HEK293T (cell line): ENCODE data around the gene HSPBP1.

Experiments
- CTCF ChIA-PET: fragments of 350-600 bp; formaldehyde crosslinking; extraction: SDS; loops from one replicate; lab custom pipeline; 2021; ENCODE audit warnings: antibody characterized with exemption, inconsistent platforms; lab: Yijun Ruan, JAX
- POLR2A ChIA-PET: fragments of 350-600 bp; formaldehyde crosslinking; extraction: SDS; loops from one replicate; lab custom pipeline; 2020; ENCODE audit warnings: antibody characterized with exemption, inconsistent platforms; lab: Yijun Ruan, JAX
- DNase-seq: peaks from one replicate; pipeline ENCODE4 v3.0.0; 2012; ENCODE audit warnings: mixed read lengths; ENCODE audit errors: extremely low spot score
- ARNT ChIP-seq: fragments of 450-650 bp; IDR thresholded peaks from 2 replicates; pipeline ENCODE4 v1.6.1; 2017; ENCODE audit warnings: mild to moderate bottlenecking
- BHLHE40 ChIP-seq: fragments of 450-650 bp; IDR thresholded peaks from 2 replicates; pipeline ENCODE4 v1.6.1; 2016; ENCODE audit warnings: mild to moderate bottlenecking, moderate library complexity, borderline replicate concordance
- CTBP1 ChIP-seq: fragments of 450-650 bp; IDR thresholded peaks from 2 replicates; pipeline ENCODE4 v1.6.1; 2016; ENCODE audit warnings: borderline replicate concordance
- ELF4 ChIP-seq: fragments of 450-650 bp; IDR thresholded peaks from 2 replicates; pipeline ENCODE4 v1.6.1; 2017; ENCODE audit warnings: antibody characterized with exemption
- FOXA1 ChIP-seq: fragments of 450-650 bp; IDR thresholded peaks from 2 replicates; pipeline ENCODE4 v1.6.1; 2016; ENCODE audit warnings: mild to moderate bottlenecking
- FOXK2 ChIP-seq: fragments of 450-650 bp; IDR thresholded peaks from 2 replicates; pipeline ENCODE4 v1.6.1; 2016; ENCODE audit warnings: mild to moderate bottlenecking
- FOXM1 ChIP-seq: fragments of 450-650 bp; IDR thresholded peaks from 2 replicates; pipeline ENCODE4 v1.6.1; 2017; ENCODE audit warnings: mild to moderate bottlenecking, borderline replicate concordance
- HDGF ChIP-seq: fragments of 450-650 bp; IDR thresholded peaks from 2 replicates; pipeline ENCODE4 v1.6.1; 2017; ENCODE audit warnings: antibody characterized with exemption, borderline replicate concordance
- L3MBTL2 ChIP-seq: fragments of 450-650 bp; conservative IDR thresholded peaks from 2 replicates; pipeline ENCODE4 v1.6.1; 2016; ENCODE audit warnings: mild to moderate bottlenecking
- LEF1 ChIP-seq: fragments of 450-650 bp; IDR thresholded peaks from 2 replicates; pipeline ENCODE4 v1.6.1; 2017; ENCODE audit warnings: mild to moderate bottlenecking, borderline replicate concordance
- NFRKB ChIP-seq: fragments of 450-650 bp; IDR thresholded peaks from 2 replicates; pipeline ENCODE4 v1.6.1; 2016; ENCODE audit warnings: mild to moderate bottlenecking, moderate library complexity
- PKNOX1 ChIP-seq: fragments of 450-650 bp; IDR thresholded peaks from 2 replicates; pipeline ENCODE4 v1.6.1; 2016
- SP1 ChIP-seq: fragments of 450-650 bp; IDR thresholded peaks from 2 replicates; pipeline ENCODE4 v1.6.1; 2017
- SUZ12 ChIP-seq: fragments of 450-650 bp; IDR thresholded peaks from 2 replicates; pipeline ENCODE4 v1.6.1; 2016; ENCODE audit warnings: mild to moderate bottlenecking
- TARDBP ChIP-seq: fragments of 450-650 bp; IDR thresholded peaks from 2 replicates; pipeline ENCODE4 v1.6.1; 2016
- ZNF384 ChIP-seq: fragments of 450-650 bp; IDR thresholded peaks from 2 replicates; pipeline ENCODE4 v1.6.1; 2016

HSPBP1 gene

GRCh38 chr19:55252760-55253663, 26.9 kb downstream of the HSPBP1 start:
- TF ChIP-seq HDGF (no peak), ARNT (no peak), PKNOX1 (no peak), BHLHE40 (no peak)
- ChIA-PET POLR2A (no interaction called here), CTCF (no interaction called here)
- DNase-seq = no peak

- no peak for TF ChIP-seq SUZ12
- TF ChIP-seq FOXM1 = no peak
- TF ChIP-seq SP1 = no peak
- TF ChIP-seq FOXK2 = no peak
- no peak for TF ChIP-seq PKNOX1
- TF ChIP-seq HDGF = no peak
- TF ChIP-seq ELF4 = no peak
- no peak for TF ChIP-seq BHLHE40
- TF ChIP-seq ZNF384 = no peak
- TF ChIP-seq CTBP1 = no peak
- no peak for TF ChIP-seq TARDBP
- TF ChIP-seq L3MBTL2 = no peak
- TF ChIP-seq LEF1 = no peak
- TF ChIP-seq FOXA1 = no peak
- DNase-seq = no peak
- POLR2A ChIA-PET = no interaction called here
- CTCF ChIA-PET = interaction anchor here (0.7 kb wide), 1 partner anchor 63 kb away, joined by 4 read pairs; no protein-coding TSS in a partner anchor
These were observed 28.4 kb downstream of the HSPBP1 start for GRCh38 chr19:55251341-55252081.

- ChIA-PET POLR2A (no interaction called here), CTCF (no interaction called here)
- no peak for TF ChIP-seq ELF4
- no peak for TF ChIP-seq BHLHE40
- no peak for TF ChIP-seq L3MBTL2
- TF ChIP-seq ARNT = no peak
- TF ChIP-seq CTBP1 = no peak
- no peak for TF ChIP-seq FOXM1
- no peak for TF ChIP-seq FOXK2
- no peak for TF ChIP-seq NFRKB
- no peak for TF ChIP-seq FOXA1
- no peak for TF ChIP-seq SUZ12
- TF ChIP-seq HDGF = no peak
- no peak for TF ChIP-seq PKNOX1
- no peak for TF ChIP-seq ZNF384
- no peak for TF ChIP-seq SP1
- no peak for TF ChIP-seq LEF1
- TF ChIP-seq TARDBP = no peak
- DNase-seq = no peak
These were observed 29.5 kb downstream of the HSPBP1 start for GRCh38 chr19:55250262-55251036.

GRCh38 chr19:55249841-55250240, 30.1 kb downstream of the HSPBP1 start:
- TF ChIP-seq LEF1 (no peak), HDGF (no peak), SUZ12 (no peak), FOXM1 (no peak), FOXA1 (no peak), PKNOX1 (no peak), FOXK2 (no peak), ARNT (no peak), BHLHE40 (no peak), L3MBTL2 (no peak), ZNF384 (no peak), SP1 (no peak)
- CTCF ChIA-PET = no interaction called here
- POLR2A ChIA-PET = no interaction called here
- DNase-seq = no peak

- no peak for DNase-seq
- ChIA-PET POLR2A (interaction anchor here (1.5 kb wide), 1 partner anchor 11 kb away, joined by 8 read pairs; the partner anchor contains the start of gene PPP6R1), CTCF (no interaction called here)
- TF ChIP-seq FOXM1 (no peak), LEF1 (no peak), FOXK2 (no peak), CTBP1 (no peak), ZNF384 (no peak), SP1 (no peak), L3MBTL2 (no peak), HDGF (no peak), TARDBP (no peak), BHLHE40 (no peak), ARNT (no peak), FOXA1 (no peak)
These were observed 31.2 kb downstream of the HSPBP1 start for GRCh38 chr19:55248704-55249103.
